ENCODE results near the gene PTGDR. TPM values are rescaled to one million over a fixed set of nuclear protein-coding genes. Genes with fewer than 3 reads are reported as not detected.

PTGDR gene
- total and polyA plus RNA-seq, 9 of the 15 experiments (the other 6 are each of a cell fraction or from before 2014, with no cell fraction given) = not detected

GRCh38 chr14:52315355-52315718, 47.8 kb downstream of the PTGDR start:
- CTCF ChIA-PET (ENCODE audit: low intra/inter-chr PET ratio) = no interaction called here
- 1% methylated on average over 10 of the region's 11 CpGs for WGBS (ENCODE audit: insufficient coverage, low coverage, missing lambda C conversion rate)
- Histone ChIP-seq H3K36me3 (ENCODE audit: control insufficient read depth, insufficient read depth, low read length) (no peaks in the 10 kb centered on the region), H3K9ac (ENCODE audit: insufficient read depth in 1 of 2, low read depth in 2 of 2, low read length in 2 of 2) (no peak overlapping the region), H3K4me3 (no peak overlapping the region), H3K4me1 (replicated peaks in 1 of 2; ENCODE audit: control insufficient read depth in 2 of 2, insufficient read depth in 2 of 2, low read length in 2 of 2) (peaks cover 0 to 15% of the 10 kb centered on the region in 2 experiments; a peak in 2 of 5 replicates), H3K4me2 (ENCODE audit: insufficient read depth, low read length) (no peak overlapping the region), H4K20me1 (replicated peaks; ENCODE audit: control insufficient read depth, insufficient read depth, low read length) (no peaks in the 10 kb centered on the region), H3K9me3 (replicated peaks; ENCODE audit: control insufficient read depth, insufficient read depth, low read depth, low read length) (no peaks in the 10 kb centered on the region), H3K27me3 (ENCODE audit: control insufficient read depth in 2 of 2, insufficient read depth in 2 of 2, low read length in 2 of 2) (peaks cover 2 to 24% of the 10 kb centered on the region in 2 experiments; a peak in 3 of 5 replicates), H3K27ac (ENCODE audit: extremely low read depth, low read depth, low read length) (no peak overlapping the region), H3K9me1 (ENCODE audit: control insufficient read depth, insufficient read depth, low read length) (no peaks in the 10 kb centered on the region), H3K79me2 (ENCODE audit: control insufficient read depth, insufficient read depth, low read length) (no peaks in the 10 kb centered on the region), H2AFZ (ENCODE audit: low read depth, low read length) (no peak overlapping the region)
- POLR2A ChIA-PET = no interaction called here
- intact Hi-C loops (cut with micrococcal nuclease) = no loop called here
- ATAC-seq (no peak), FAIRE-seq (no peak), DNase-seq (ENCODE audit: extremely low read depth in 1 of 4, low spot score in 3 of 4) (no peak)
- BruUV-seq (replicated peaks) = no TSS peak
- in situ Hi-C loops (cut with MboI) = no loop called here
- TF ChIP-seq ZNF592 (IDR thresholded peaks at IDR 0.05) = no peak
- TF ChIP-seq MAX (CRISPR knock-in tag; IDR thresholded peaks at IDR 0.05) = no peak
- TF ChIP-seq MAFK (IDR thresholded peaks at IDR 0.05; ENCODE audit: low read length) = no peak
- TF ChIP-seq MITF (IDR thresholded peaks at IDR 0.05) = no peak
- no peak for TF ChIP-seq NONO (IDR thresholded peaks at IDR 0.05; ENCODE audit: low read depth in 2 of 2, low read length in 1 of 2)
- TF ChIP-seq EP400 (IDR thresholded peaks at IDR 0.05) = no peak
- no peak for TF ChIP-seq ILF3 (IDR thresholded peaks at IDR 0.05; ENCODE audit: borderline replicate concordance)
- no peak for TF ChIP-seq ZNF436 (CRISPR knock-in tag; IDR thresholded peaks at IDR 0.05)
- no peak for TF ChIP-seq ZNF143 (CRISPR knock-in tag; IDR thresholded peaks at IDR 0.05)
- no peak for TF ChIP-seq RHOXF2B (CRISPR knock-in tag; conservative IDR thresholded peaks at IDR 0.05)
- no peak for TF ChIP-seq ZNF121 (CRISPR knock-in tag; conservative IDR thresholded peaks at IDR 0.05)
- no peak for TF ChIP-seq AFF1 (IDR thresholded peaks at IDR 0.05; ENCODE audit: low read depth in 1 of 2, partially characterized antibody in 2 of 2)
